Measurements from ENCODE around the gene BST1.

- no peak for TF ChIP-seq CTCF (IDR thresholded peaks at IDR 0.05)
- TF ChIP-seq POLR2A (IDR thresholded peaks at IDR 0.05), result no peak
Measured at GRCh38 chr4:15720851-15721250, 18.0 kb downstream of the BST1 start.

All from body of pancreas (tissue), 4 donors.